ENCODE results near the gene DHX34. TPM values are rescaled to one million over a fixed set of nuclear protein-coding genes. Genes with fewer than 3 reads are reported as not detected.

DHX34 gene
- total and polyA plus RNA-seq, 9 of the 15 experiments (the other 6 are each of a cell fraction or from before 2014, with no cell fraction given): 0.36 to 42.0 (median 15.0) TPM

DNA sequence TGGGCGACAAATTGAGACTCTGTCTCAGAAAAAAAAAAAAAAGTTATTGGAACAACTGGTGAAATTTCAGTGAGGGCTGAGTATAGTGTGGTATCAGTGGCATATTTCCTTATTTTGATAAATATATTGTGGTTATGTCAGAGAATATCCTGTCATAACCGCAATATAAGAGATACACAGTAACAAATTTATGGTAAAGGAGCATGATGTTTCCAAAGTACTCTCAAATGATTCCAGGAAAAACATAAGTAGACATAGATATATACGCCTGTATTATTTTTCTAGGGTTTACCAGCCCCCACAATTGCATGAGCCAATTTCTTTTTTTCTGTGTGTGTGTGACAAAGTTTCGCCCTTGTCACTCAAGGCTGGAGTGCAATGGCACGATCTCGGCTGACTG, 45.1 kb upstream of the DHX34 start:
- in situ Hi-C loops (cut with MboI): no loop called here
- no peaks in the 10 kb centered on the region for H4K20me1 ChIP-seq (replicated peaks; ENCODE audit: control insufficient read depth, insufficient read depth, low read length)
- no peaks in the 10 kb centered on the region for H3K9me3 ChIP-seq (replicated peaks; ENCODE audit: control insufficient read depth, insufficient read depth, low read depth, low read length)
- no peaks in the 10 kb centered on the region for H3K79me2 ChIP-seq (ENCODE audit: control insufficient read depth, insufficient read depth, low read length)
- POLR2A ChIA-PET: no interaction called here
- no peak for FAIRE-seq
- no peaks in the 10 kb centered on the region for H3K27me3 ChIP-seq (ENCODE audit: control insufficient read depth in 2 of 2, insufficient read depth in 2 of 2, low read length in 2 of 2)
- H2AFZ ChIP-seq (ENCODE audit: low read depth, low read length): no peak overlapping the region
- ATAC-seq: no peak
- intact Hi-C loops (cut with micrococcal nuclease): loop anchor here (2.0 kb wide), 1 partner anchor 87 kb away; no protein-coding TSS in a partner anchor
- no peaks in the 10 kb centered on the region for H3K9me1 ChIP-seq (ENCODE audit: control insufficient read depth, insufficient read depth, low read length)
- no peak for TF ChIP-seq FOXA1 (IDR thresholded peaks at IDR 0.05; ENCODE audit: borderline replicate concordance)
- TF ChIP-seq BHLHE40 (IDR thresholded peaks at IDR 0.05; ENCODE audit: low read length): no peak
- TF ChIP-seq SRSF9 (IDR thresholded peaks at IDR 0.05; ENCODE audit: borderline replicate concordance, low read depth, low read length): no peak
- TF ChIP-seq ZNF644 (tag; IDR thresholded peaks at IDR 0.05; ENCODE audit: low read depth): no peak
- TF ChIP-seq, protein P1, sequence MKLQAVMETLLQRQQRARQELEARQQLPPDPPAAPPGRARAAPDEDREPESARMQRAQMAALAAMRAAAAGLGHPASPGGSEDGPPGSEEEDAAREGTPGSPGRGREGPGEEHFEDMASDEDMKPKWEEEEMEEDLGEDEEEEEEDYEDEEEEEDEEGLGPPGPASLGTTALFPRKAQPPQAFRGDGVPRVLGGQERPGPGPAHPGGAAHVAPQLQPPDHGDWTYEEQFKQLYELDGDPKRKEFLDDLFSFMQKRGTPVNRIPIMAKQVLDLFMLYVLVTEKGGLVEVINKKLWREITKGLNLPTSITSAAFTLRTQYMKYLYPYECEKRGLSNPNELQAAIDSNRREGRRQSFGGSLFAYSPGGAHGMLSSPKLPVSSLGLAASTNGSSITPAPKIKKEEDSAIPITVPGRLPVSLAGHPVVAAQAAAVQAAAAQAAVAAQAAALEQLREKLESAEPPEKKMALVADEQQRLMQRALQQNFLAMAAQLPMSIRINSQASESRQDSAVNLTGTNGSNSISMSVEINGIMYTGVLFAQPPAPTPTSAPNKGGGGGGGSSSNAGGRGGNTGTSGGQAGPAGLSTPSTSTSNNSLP (IDR thresholded peaks at IDR 0.05; ENCODE audit: borderline replicate concordance, low read depth, low read length): no peak
- no peak for TF ChIP-seq NCOA2 (IDR thresholded peaks at IDR 0.05; ENCODE audit: partially characterized antibody in 2 of 2)
- no peak for TF ChIP-seq NR2C1 (IDR thresholded peaks at IDR 0.05)
- no peak for TF ChIP-seq NR2C1 (tag; IDR thresholded peaks at IDR 0.05)
- WGBS (ENCODE audit: insufficient coverage, low coverage, missing lambda C conversion rate): 63% methylated on average over 6 of the region's 6 CpGs
- DNase-seq (ENCODE audit: extremely low read depth in 1 of 4, low spot score in 3 of 4): no peak
- H3K27ac ChIP-seq (ENCODE audit: extremely low read depth, low read depth, low read length): no peak overlapping the region
- CTCF ChIA-PET (ENCODE audit: low intra/inter-chr PET ratio): interaction anchor here (0.6 kb wide), 1 partner anchor 48 kb away, joined by 3 read pairs; no protein-coding TSS in a partner anchor
- no peaks in the 10 kb centered on the region for H3K36me3 ChIP-seq (ENCODE audit: control insufficient read depth, insufficient read depth, low read length)
- H3K4me3 ChIP-seq: no peak overlapping the region
- no peak overlapping the region for H3K4me2 ChIP-seq (ENCODE audit: insufficient read depth, low read length)
- no TSS peak for BruUV-seq (replicated peaks)
- no peak overlapping the region for H3K9ac ChIP-seq (ENCODE audit: insufficient read depth in 1 of 2, low read depth in 2 of 2, low read length in 2 of 2)
- peaks cover 2 to 7% of the 10 kb centered on the region in 2 experiments; a peak in 4 of 5 replicates for H3K4me1 ChIP-seq (replicated peaks in 1 of 2; ENCODE audit: control insufficient read depth in 2 of 2, insufficient read depth in 2 of 2, low read length in 2 of 2)
